HL-60 (cell line): ENCODE results near the gene TTC34.

Experiments used
- POLR2AphosphoS5 ChIP-seq: IDR thresholded peaks from 2 replicates; pipeline ENCODE4 v1.6.1; 2012; ENCODE audit warnings: low read depth
- SPI1 ChIP-seq: IDR thresholded peaks from 2 replicates; pipeline ENCODE4 v1.6.1; 2012; ENCODE audit warnings: low read depth, mild to moderate bottlenecking, borderline replicate concordance
- TF ChIP-seq, protein P1 (sequence below): IDR thresholded peaks from one replicate; pipeline ENCODE4 v1.5.1; 2011; ENCODE audit warnings: low read length, control low read depth, inconsistent platforms; ENCODE audit not compliant: insufficient read depth
- TF ChIP-seq, protein P2 (sequence below): IDR thresholded peaks from 2 replicates; pipeline ENCODE4 v1.6.1; 2012; ENCODE audit warnings: low read depth; ENCODE audit not compliant: insufficient replicate concordance

DNA sequence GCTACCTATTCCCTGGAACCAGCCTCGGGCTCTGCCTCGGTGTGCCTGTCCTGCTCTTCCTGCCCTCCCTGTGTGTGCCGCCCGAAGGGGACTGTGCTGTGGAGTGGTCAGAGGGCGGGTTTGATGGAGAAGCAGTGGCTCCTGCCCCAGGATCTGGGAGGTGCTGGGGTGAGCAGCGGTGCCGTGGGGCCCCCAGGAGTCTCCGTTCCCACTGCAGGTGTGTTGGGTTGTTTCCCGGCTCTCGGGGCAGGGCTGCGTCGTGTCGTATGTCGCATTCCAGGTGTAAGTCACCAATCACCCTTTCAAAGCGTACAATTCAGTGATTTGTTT lies 32.6 kb upstream of the TTC34 start:
- TF ChIP-seq, protein P1, sequence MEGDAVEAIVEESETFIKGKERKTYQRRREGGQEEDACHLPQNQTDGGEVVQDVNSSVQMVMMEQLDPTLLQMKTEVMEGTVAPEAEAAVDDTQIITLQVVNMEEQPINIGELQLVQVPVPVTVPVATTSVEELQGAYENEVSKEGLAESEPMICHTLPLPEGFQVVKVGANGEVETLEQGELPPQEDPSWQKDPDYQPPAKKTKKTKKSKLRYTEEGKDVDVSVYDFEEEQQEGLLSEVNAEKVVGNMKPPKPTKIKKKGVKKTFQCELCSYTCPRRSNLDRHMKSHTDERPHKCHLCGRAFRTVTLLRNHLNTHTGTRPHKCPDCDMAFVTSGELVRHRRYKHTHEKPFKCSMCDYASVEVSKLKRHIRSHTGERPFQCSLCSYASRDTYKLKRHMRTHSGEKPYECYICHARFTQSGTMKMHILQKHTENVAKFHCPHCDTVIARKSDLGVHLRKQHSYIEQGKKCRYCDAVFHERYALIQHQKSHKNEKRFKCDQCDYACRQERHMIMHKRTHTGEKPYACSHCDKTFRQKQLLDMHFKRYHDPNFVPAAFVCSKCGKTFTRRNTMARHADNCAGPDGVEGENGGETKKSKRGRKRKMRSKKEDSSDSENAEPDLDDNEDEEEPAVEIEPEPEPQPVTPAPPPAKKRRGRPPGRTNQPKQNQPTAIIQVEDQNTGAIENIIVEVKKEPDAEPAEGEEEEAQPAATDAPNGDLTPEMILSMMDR, result no peak
- TF ChIP-seq, protein P2, sequence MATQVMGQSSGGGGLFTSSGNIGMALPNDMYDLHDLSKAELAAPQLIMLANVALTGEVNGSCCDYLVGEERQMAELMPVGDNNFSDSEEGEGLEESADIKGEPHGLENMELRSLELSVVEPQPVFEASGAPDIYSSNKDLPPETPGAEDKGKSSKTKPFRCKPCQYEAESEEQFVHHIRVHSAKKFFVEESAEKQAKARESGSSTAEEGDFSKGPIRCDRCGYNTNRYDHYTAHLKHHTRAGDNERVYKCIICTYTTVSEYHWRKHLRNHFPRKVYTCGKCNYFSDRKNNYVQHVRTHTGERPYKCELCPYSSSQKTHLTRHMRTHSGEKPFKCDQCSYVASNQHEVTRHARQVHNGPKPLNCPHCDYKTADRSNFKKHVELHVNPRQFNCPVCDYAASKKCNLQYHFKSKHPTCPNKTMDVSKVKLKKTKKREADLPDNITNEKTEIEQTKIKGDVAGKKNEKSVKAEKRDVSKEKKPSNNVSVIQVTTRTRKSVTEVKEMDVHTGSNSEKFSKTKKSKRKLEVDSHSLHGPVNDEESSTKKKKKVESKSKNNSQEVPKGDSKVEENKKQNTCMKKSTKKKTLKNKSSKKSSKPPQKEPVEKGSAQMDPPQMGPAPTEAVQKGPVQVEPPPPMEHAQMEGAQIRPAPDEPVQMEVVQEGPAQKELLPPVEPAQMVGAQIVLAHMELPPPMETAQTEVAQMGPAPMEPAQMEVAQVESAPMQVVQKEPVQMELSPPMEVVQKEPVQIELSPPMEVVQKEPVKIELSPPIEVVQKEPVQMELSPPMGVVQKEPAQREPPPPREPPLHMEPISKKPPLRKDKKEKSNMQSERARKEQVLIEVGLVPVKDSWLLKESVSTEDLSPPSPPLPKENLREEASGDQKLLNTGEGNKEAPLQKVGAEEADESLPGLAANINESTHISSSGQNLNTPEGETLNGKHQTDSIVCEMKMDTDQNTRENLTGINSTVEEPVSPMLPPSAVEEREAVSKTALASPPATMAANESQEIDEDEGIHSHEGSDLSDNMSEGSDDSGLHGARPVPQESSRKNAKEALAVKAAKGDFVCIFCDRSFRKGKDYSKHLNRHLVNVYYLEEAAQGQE, result no peak
- no peak for TF ChIP-seq POLR2AphosphoS5
- TF ChIP-seq SPI1, result no peak
